OCI-M2 (cell line): Measurements from ENCODE around the gene KPNA1.
"Not testable (repeated sequence)": the region's sequence is repeated elsewhere in the genome, so short reads cannot be mapped to it uniquely, and the experiment has no call there.

Experiments
- DNase-seq: peaks from one replicate; lab custom pipeline; 2025; ENCODE audit not compliant: unreplicated experiment; lab: John Stamatoyannopoulos, UW

The KPNA1 gene

DNA sequence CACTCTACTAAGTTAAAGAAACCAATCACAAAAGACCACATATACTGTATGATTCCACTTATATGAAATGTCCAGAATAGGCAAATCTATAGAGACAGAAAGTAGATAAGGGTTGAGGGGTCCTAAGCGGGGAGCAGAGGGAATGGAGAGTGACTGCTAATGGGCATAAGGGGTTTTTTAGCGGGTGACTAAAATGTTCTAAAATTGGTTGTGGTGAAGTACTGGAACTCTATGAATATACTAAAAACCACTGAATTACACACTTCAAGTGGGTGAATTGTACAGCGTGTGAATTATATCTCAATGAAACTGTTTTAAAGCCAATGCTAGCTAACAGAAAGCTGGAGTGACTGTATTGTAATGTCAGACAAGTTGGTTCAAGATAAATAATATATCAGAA, 33.3 kb downstream of the KPNA1 start:
- no peak for DNase-seq

DNA sequence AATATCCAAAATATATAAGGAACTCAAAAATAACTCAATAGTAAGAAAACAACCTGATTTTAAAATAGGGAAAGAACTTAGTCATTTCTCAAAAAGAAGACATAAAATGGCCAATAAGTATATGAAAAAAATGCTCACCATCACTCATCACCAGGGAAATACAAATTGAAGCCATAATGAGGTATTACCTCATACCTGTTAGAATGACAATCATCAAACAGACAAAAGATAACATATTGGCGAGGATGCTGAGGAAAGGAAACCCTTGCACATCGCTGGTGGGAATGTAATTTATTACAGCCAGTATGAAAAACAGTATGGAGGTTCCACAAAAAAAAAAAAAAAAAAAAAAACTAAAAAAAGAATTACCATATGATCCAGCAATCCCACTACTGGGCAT, 38.2 kb downstream of the KPNA1 start:
- no peak for DNase-seq

DNA sequence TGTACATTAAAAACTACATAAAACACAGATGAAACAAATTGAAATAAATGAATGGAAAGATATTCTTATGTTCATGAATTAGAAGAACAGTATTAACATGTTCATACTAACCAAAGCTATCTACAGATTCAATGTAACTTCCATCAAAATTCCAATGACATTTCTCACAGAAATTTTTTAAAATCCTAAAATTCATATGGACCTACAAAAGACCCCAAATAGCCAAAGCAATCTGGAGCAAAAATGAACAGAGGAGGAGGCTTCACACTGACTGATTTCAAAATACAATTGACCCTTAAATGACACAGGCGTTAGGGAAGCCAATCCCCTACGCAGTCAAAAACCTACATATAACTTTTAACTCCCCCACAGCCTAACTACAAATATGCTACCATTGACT, 39.4 kb downstream of the KPNA1 start:
- no peak for DNase-seq

DNA sequence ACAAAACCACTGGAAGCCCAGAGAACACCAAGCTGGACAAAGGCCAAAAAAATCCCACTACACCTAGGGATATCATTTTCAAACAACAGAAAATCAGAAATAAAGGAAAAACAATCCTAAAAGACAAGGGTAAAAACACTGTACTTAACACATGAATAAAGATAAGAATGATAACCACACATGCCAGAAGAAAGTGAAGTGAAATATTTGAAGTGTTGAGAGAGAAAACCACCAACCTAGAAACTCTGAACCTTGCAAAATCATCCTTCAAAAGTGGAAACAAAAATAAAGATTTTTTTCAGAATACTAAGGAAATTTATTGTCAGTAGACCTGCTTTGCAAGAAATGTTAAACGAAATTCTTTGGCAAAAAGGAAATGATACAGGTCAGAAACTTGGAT, 45.1 kb downstream of the KPNA1 start:
- no peak for DNase-seq

DNA sequence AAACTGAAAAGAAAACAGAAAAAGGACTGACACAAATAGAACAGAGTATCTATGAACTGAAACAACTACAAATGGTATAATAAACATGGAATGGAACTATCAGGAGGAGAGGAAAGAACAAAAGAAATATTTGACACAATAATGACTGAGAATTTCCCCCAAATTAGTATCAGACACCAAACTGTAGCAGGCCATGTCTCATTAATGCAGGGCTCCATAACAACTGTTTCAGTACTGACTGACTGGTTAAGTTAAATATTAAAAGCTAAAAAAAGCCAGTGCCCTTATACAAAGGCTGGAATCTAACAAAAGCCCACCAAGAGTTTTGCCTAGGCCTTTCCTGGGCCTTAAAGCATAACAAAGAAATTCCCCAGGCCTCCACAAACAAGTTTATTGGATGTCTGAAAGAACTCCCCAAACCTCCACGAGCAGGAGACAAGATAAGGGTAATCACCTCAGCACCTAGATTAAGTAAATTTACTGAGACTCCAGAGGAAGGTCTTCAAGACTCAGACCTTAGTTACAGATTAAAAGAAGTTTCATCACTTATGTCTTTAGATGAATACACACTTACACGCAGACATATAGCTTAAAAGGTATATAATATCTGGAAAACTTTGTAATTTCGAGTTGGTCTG, 45.7 kb downstream of the KPNA1 start:
- DNase-seq: no peak

DNA sequence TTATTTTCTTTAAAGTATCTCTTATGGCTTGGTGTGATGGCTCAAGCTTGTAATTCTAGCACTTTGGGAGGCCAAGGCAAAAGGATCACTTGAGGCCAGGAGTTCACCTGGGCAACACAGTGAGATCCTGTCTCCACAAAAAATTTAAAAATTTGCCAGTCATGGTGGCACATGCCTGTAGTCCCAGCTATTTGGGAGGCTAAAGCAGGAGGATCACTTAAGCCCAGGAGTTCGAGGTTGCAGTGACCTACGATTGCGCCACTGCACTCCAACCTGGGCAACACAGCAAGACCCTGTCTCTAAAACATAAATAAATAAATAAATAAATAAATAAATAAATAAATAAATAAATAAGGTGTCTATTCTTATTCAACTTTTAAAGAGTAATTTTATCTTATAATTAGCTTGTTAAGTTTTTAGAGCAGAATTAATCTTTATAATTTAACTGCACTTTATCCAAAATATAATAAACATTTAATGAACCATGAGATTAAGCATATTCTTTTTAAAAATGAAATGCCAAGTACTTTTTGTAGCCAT, 48.0 kb downstream of the KPNA1 start:
- DNase-seq: no peak

DNA sequence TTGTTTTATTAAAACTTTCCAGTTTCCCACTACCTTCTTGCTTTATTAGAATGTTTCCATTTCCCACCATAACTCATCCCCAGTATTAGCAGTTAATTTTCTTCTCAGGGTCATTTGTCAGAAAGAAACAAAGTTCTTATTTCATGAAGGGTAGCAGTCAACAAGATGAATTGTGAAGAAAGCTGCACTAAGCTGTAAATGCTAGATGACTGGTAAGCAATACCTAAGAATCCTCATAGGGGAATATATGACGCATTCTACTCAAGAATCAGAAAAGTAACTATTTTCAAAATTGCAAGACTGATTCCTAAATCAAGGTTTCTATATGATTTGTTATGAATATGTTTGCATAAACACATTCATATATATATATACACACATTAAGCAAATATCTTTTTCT, 50.1 kb downstream of the KPNA1 start:
- DNase-seq: no peak

DNA sequence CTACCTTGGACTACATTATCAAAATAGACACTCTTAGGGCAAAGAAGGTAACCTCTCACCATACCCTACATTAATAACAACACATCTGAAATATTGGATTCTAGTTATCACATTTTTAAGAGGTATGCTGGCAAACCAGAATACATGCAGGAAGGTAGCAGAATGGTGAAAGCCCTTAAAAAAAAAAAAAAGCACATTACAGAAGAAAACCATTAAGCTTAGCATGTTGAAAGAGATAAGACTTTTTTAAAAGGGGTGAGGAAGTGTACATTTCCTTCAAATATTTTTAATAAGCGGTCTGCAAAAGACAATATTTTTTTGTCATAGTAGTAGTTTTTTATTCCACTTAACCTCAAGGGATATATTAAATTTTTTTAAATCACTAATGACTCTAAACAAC, 52.3 kb downstream of the KPNA1 start:
- DNase-seq: no peak

DNA sequence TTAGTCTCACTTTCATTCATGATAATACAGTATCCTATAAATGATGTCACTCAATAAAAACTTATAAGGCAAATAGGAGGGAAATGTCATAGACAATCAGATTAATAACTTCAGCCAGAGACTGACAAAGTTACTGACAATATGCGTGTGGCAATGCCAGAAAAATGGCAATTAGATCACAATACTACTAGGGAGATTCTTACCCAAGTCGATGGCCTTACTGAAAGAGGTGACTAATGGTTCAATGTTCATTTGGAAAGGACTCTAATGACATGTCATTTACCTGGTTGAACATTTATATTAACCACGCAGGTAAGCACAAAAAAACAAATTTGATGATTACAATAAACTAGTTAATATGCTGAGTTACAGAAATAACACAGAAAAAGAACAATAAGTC, 52.9 kb downstream of the KPNA1 start:
- no peak for DNase-seq

DNA sequence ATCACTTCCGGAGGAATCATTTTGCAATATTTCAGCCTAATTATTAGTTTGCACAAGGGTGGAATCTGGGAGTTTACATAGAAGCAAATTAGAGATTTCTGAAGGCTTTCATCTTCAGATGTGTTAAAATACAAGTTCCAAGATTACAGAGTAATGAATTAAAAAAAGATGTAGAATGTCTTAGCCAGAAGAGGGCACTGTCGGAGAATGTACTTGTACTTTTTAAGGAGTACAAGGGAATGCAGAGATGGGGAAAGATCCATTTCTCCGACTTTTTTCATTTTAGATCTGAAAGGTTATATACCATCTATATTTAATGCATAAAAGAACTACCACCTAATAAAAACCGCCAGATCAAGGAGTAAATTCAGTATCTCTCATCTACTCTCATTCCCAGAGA, 55.7 kb downstream of the KPNA1 start:
- DNase-seq: no peak

DNA sequence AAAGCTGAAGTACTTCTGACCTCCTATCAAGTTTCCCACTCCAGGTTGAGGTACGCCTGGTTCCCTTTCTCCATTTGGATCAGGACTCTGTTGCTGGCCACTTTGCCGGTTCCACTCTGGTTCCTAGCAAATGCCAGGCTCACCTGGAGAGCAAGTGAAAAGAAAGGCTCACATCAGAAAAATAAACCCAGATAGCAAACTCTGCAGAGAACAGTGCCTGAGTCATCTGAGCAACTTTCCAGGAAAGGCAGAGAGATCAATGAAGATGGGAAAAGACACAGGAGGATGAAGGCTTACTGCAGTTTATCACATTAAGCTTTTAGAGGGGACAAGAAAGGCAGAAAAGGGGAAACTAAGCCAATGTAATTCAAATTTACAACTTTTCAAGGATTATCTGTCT, 57.0 kb downstream of the KPNA1 start:
- DNase-seq: no peak

DNA sequence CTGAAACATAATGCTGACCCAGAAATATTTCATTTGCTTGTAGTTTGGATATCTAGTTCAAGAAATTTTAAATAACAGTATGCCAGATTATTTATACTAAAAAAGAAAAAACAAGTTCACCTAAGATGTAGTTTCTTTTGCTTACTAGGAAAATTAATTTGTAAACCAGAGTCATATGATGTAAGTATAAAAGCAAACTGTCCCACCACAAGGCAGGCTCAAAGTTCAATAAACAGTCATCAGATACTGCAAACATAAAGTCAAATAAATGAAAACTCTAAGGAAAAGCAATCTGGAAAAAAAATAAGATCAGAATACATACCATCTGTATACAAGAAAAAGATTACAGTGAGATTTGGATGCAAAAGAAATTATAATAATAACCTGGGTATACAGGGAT, 58.7 kb downstream of the KPNA1 start:
- DNase-seq: no peak

DNA sequence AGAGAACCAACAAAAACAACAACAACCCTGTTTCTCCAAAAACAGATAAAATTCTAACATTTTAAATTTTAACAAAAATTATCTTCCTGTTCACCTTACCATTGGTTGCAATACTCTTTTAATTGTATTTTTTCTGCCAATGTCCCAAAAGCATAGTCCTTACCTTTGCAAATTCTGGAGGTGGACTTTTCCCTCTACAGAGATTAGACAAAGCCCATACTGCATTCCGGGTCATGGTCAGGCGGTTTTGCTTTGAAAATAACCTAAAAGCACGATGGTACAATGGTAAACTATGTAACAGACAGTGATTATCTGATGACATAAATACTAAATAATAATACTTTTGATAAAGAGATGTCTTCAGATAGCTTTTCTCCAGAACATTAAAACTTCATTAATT, 63.4 kb downstream of the KPNA1 start:
- no peak for DNase-seq

DNA sequence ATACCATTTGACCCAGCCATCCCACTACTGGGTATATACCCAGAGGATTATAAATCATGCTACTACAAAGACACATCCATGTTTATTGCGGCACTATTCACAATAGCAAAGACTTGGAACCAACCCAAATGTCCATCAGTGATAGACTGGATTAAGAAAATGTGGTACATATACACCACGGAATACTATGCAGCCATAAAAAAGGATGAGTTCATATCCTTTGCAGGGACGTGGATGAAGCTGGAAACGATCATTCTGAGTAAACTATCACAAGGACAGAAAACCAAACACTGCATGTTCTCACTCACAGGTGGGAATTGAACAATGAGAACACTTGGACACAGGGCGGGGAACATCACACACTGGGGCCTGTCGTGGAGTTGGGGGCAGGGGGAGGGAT, 66.5 kb downstream of the KPNA1 start:
- not testable (repeated sequence) for DNase-seq

DNA sequence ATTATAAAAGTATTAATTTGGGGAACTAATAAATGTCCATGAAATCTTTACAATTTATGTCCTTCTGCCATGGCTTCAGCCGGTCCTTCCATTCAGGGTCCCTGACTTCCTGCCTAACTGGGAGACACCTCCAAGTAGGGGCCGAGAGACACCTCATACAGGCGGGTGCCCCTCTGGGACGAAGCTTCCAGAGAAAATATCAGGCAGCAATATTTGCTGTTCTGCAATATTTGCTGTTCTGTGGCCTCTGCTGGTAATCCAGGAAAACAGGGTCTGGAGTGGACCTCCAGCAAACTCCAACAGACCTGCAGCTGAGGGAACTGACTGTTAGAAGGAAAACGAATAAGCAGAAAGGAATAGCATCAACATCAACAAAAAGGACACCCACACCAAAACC, 70.2 kb downstream of the KPNA1 start:
- not testable (repeated sequence) for DNase-seq

DNA sequence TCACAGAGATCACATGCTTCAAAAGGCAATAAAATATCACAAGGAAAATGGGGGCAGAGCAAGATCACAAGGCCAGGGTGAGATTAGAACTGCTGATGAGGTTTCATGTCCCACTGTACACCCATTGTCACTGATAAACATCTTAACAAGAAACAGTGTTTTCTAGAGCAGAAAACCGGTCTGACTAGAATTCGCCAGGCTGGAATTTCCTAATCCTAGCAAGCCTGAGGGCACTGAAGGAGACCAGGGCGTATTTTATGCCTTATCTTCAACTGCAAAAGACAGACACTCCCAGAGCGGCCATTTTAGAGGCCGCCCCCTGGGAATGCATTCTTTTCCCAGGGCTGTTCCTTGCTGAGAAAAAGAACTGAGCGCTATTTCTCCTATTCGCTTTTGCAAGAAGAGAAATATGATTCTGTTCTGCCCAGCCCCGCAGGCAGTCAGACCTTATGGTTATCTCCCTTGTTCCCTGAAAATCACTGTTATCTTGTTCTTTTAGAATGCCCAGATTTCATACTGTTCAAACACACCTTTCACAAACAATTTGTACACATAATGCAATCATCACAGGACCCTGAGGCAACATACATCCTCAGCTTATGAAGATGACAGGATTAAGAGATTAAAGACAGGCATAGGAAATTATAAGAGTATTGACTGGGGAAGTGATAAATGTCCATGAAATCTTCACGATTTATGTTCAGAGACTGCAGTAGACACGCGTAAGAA, 70.8 kb downstream of the KPNA1 start:
- not testable (repeated sequence) for DNase-seq

DNA sequence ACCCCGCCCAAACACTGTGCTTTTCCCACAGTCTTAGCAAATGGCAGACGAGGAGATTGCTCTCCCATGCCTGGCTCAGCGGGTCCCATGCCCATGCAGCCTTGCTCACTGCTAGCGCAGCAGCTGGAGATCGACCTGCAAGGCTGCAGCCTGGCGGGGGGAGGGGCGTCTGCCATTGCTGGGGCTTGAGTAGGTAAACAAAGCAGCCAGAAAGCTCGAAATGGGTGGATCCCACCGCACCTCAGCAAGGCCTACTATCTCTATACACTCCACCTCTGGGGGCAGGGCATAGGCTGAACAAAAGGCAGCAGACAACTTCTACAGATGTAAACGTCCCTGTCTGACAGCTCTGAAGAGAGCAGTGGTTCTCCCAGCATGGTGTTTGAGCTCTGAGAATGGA, 71.6 kb downstream of the KPNA1 start:
- no peak for DNase-seq

DNA sequence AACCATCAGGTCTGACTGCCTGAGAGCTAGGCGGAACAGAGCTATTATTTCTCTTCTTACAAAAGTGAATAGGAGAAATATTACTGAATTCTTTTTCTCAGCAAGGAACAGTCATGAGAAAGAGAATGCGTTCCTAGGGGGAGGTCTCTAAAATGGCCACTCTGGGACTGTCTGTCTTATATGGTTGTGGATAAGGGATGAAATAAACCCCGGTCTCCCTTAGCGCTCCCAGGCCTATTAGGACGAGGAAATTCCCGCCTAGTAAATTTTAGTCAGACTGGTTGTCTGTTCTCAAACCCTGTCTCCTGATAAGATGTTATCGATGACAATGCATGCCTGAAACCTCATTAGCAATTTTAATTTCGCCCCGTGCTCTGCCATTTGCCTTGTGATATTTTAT, 78.8 kb downstream of the KPNA1 start:
- no peak for DNase-seq

DNA sequence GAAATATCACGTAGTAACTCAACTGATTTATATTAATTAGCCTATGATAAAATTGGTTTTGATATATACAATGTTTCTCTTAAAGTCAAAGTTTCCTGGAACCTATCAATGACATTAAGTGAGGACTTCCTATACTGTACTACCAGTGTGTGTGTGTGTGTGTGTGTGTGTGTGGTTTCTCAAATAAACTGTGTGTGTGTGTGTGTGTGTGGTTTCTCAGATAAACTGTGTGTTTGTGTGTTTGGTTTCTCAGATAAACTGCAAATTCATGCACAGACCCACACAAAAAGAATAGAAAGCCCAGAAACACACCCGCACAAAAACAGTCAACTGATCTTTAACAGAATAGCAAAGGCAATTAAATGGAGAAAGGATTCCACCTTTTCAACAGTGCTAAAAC, 84.4 kb downstream of the KPNA1 start:
- DNase-seq: no peak

DNA sequence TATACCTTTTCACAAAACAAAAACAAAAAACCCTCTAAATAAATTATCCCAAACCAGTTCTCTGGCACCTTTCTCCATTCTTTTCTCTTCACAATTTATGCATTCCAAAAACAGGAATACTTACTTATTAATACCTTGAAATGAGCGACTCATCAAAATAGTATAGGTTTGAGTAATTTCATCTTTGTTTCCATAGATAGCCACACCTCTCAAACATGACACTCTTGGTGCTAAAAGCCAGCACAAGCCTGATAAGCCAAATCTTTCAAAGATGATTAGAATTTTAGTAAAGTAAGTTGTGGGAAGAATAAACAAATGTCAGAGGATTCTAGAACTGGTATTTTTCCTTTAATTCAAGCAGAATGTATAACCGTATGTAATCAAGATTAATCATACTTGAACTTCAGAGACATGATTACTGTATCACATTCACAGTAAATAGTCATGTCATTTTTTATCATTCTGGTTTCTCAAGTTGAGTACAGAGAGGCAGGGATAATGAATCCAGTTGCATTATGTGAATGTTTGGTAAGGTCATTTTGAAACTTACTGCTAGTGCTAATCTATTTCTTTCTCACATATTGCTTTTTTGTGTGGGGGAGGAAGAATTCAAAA, 86.8 kb downstream of the KPNA1 start:
- DNase-seq: no peak

DNA sequence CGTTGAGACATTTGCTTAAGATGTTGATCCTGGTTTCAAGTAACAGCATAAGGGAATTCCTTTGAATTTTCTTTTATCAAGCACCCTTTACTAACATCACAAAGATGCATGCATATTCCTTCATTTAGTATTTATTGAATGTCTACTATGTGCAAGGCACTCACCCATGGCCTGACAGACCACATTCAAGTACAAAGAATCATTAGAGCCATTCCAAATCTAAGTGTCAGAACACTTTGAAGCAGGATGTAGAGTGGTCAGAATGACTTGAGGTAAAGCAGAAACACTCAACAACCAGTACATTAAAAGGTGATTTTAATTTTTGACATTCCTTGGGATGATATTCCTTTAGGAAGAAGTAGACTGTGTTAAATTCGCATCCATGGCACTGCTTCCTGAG, 92.9 kb downstream of the KPNA1 start:
- DNase-seq: no peak

DNA sequence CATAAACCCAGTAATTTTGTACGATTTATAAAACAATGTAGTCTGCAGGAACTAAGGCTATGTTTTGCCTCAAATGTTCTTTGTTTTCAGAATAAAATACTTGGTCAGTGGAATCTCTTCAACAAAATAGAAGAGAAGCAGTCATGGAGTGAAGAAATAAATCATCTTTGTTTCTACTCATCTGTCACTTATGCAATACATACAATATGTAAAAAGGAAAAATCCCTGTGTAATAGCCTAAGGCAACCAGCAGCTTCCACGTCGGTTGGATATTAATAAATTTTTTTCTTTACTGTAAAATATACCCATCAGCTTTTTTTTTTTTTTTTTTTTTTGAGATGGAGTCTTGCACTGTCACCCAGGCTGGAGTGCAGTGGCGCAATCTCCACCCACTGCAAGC, 93.6 kb downstream of the KPNA1 start:
- no peak for DNase-seq
